DND-41 (cell line): ENCODE data around the gene VAMP2.

ENCODE experiments used
- ATAC-seq: fragments of 200-7000 bp; cut with Tn5 transposase; 3 replicates; pipeline ENCODE4 v1.9.1; 2021; ENCODE audit warnings: low read depth; ENCODE audit not compliant: insufficient read depth
- DNase-seq: peaks from one replicate; pipeline ENCODE4 v3.0.0-alpha.2; 2020
- H2AFZ ChIP-seq: 2 replicates; pipeline ENCODE4 v1.6.0; 2012; ENCODE audit warnings: low read depth, low read length
- H3K27ac ChIP-seq: 2 replicates; pipeline ENCODE4 v1.5.1; 2012; ENCODE audit warnings: low read length, inconsistent platforms
- H3K27me3 ChIP-seq: fragments of 200-600 bp; sonication (generic); 2 replicates; pipeline ENCODE4 v1.6.0; 2012; ENCODE audit warnings: low read length, mild to moderate bottlenecking, inconsistent platforms; ENCODE audit not compliant: insufficient read depth, poor library complexity
- H3K36me3 ChIP-seq: 2 replicates; pipeline ENCODE4 v1.5.1; 2012; ENCODE audit warnings: low read length, inconsistent platforms; ENCODE audit not compliant: insufficient read depth
- H3K4me1 ChIP-seq: 2 replicates; pipeline ENCODE4 v1.5.1; 2012; ENCODE audit warnings: mild to moderate bottlenecking, low read length; ENCODE audit not compliant: insufficient read depth
- H3K4me2 ChIP-seq: 2 replicates; pipeline ENCODE4 v1.6.0; 2012; ENCODE audit warnings: mild to moderate bottlenecking, moderate library complexity, low read length, inconsistent platforms; ENCODE audit not compliant: insufficient read depth
- H3K4me3 ChIP-seq, 2 experiments: fragments of 200-600 bp in 1 of 2; shearing (Covaris generic) in 1 of 2; 2 replicates each; pipeline ENCODE4 v1.5.1; 2012 to 2016; ENCODE audit warnings: inconsistent platforms in 2 of 2, low read length in 2 of 2, mild to moderate bottlenecking in 2 of 2, low read depth in 1 of 2, moderate library complexity in 1 of 2
- H3K79me2 ChIP-seq: 2 replicates; pipeline ENCODE4 v1.6.0; 2012; ENCODE audit warnings: low read length, inconsistent platforms; ENCODE audit not compliant: insufficient read depth
- H3K9ac ChIP-seq: 2 replicates; pipeline ENCODE4 v1.6.0; 2012; ENCODE audit warnings: low read depth, mild to moderate bottlenecking, inconsistent platforms, low read length, moderate library complexity
- H3K9me3 ChIP-seq: 2 replicates; pipeline ENCODE4 v1.5.1; 2012; ENCODE audit warnings: low read length, moderate library complexity, mild to moderate bottlenecking, inconsistent platforms; ENCODE audit not compliant: insufficient read depth, severe bottlenecking
- H4K20me1 ChIP-seq: 2 replicates; pipeline ENCODE4 v1.6.0; 2012; ENCODE audit warnings: low read length; ENCODE audit not compliant: insufficient read depth
- CTCF ChIP-seq: IDR thresholded peaks from 2 replicates; pipeline ENCODE4 v1.5.1; 2012; ENCODE audit warnings: borderline replicate concordance, low read length, moderate library complexity, mild to moderate bottlenecking; ENCODE audit not compliant: poor library complexity, severe bottlenecking; ENCODE audit errors: extremely low read depth
- EZH2 ChIP-seq: IDR thresholded peaks from 3 replicates; pipeline ENCODE4 v1.6.1; 2012; ENCODE audit warnings: borderline replicate concordance, low read depth, mild to moderate bottlenecking, moderate library complexity, low read length, inconsistent platforms; ENCODE audit not compliant: severe bottlenecking

VAMP2 gene

GRCh38 chr17:8116776-8117175, 46.0 kb downstream of the VAMP2 start:
- no peak overlapping the region for H3K9ac ChIP-seq
- ATAC-seq (no peak), DNase-seq (no peak)
- TF ChIP-seq CTCF, result no peak
- no peak for TF ChIP-seq EZH2
- H3K27me3 ChIP-seq, result peaks cover 52% of the 10 kb centered on the region
- H2AFZ ChIP-seq, result no peak overlapping the region
- no peak overlapping the region for H3K27ac ChIP-seq
- no peak overlapping the region for H3K4me2 ChIP-seq
- no peak overlapping the region for H3K4me3 ChIP-seq
- H3K9me3 ChIP-seq, result no peaks in the 10 kb centered on the region
- H3K4me1 ChIP-seq, result peaks cover 43% of the 10 kb centered on the region
- no peaks in the 10 kb centered on the region for H3K79me2 ChIP-seq
- H3K36me3 ChIP-seq, result no peaks in the 10 kb centered on the region
- H4K20me1 ChIP-seq, result no peaks in the 10 kb centered on the region

GRCh38 chr17:8110907-8111306, 51.8 kb downstream of the VAMP2 start:
- no peaks in the 10 kb centered on the region for H4K20me1 ChIP-seq
- no peak overlapping the region for H2AFZ ChIP-seq
- no peaks in the 10 kb centered on the region for H3K9me3 ChIP-seq
- no peak overlapping the region for H3K4me2 ChIP-seq
- no peaks in the 10 kb centered on the region for H3K4me1 ChIP-seq
- H3K9ac ChIP-seq, result no peak overlapping the region
- DNase-seq (no peak), ATAC-seq (no peak)
- no peaks in the 10 kb centered on the region for H3K36me3 ChIP-seq
- TF ChIP-seq EZH2 (no peak), CTCF (no peak)
- H3K79me2 ChIP-seq, result no peaks in the 10 kb centered on the region
- no peak overlapping the region for H3K4me3 ChIP-seq
- H3K27me3 ChIP-seq, result peaks cover 22% of the 10 kb centered on the region
- no peak overlapping the region for H3K27ac ChIP-seq

GRCh38 chr17:8110456-8110804, 52.3 kb downstream of the VAMP2 start:
- no peak for DNase-seq
- TF ChIP-seq CTCF, result no peak
- TF ChIP-seq EZH2, result no peak
- H3K9ac ChIP-seq, result no peak overlapping the region
- H3K36me3 ChIP-seq, result no peaks in the 10 kb centered on the region
- H3K4me2 ChIP-seq, result no peak overlapping the region
- H4K20me1 ChIP-seq, result no peaks in the 10 kb centered on the region
- H2AFZ ChIP-seq, result no peak overlapping the region
- no peaks in the 10 kb centered on the region for H3K79me2 ChIP-seq
- no peak overlapping the region for H3K4me3 ChIP-seq
- peaks cover 18% of the 10 kb centered on the region for H3K27me3 ChIP-seq
- H3K9me3 ChIP-seq, result no peaks in the 10 kb centered on the region
- no peak overlapping the region for H3K27ac ChIP-seq
- ATAC-seq, result no peak
- no peaks in the 10 kb centered on the region for H3K4me1 ChIP-seq
